ENCODE data around the gene CEMIP.

The CEMIP gene

GRCh38 chr15:80870366-80870765 is 91.2 kb downstream of the CEMIP start:
- intact Hi-C loops (cut with DNase I; ENCODE audit: low total_unique reads), result no loop called here
- no peak overlapping the region for H3K27ac ChIP-seq
- no peaks in the 10 kb centered on the region for H3K4me1 ChIP-seq
- DNase-seq, result no peak
- no peaks in the 10 kb centered on the region for H3K36me3 ChIP-seq
- H3K4me3 ChIP-seq, result no peak overlapping the region
- no peak for TF ChIP-seq CTCF (IDR thresholded peaks at IDR 0.05)
- no peaks in the 10 kb centered on the region for H3K27me3 ChIP-seq
- no peaks in the 10 kb centered on the region for H3K9me3 ChIP-seq

- intact Hi-C loops (cut with DNase I; ENCODE audit: low total_unique reads), result no loop called here
- H3K4me1 ChIP-seq, result peaks cover 0 to 4% (median 0%) of the 10 kb centered on the region in 4 donors
- H3K27me3 ChIP-seq, result no peaks in the 10 kb centered on the region
- H3K27ac ChIP-seq, result no peak overlapping the region
- no peak for TF ChIP-seq CTCF (IDR thresholded peaks at IDR 0.05)
- DNase-seq, result no peak
- H3K9me3 ChIP-seq, result no peaks in the 10 kb centered on the region
- H3K36me3 ChIP-seq, result no peaks in the 10 kb centered on the region
- no peak overlapping the region for H3K4me3 ChIP-seq
Measured at GRCh38 chr15:80870893-80871292, 91.7 kb downstream of the CEMIP start.

GRCh38 chr15:80871858-80872257 is 92.7 kb downstream of the CEMIP start:
- intact Hi-C loops (cut with DNase I; ENCODE audit: low total_unique reads), result no loop called here

GRCh38 chr15:80873366-80873952 is 94.3 kb downstream of the CEMIP start:
- Histone ChIP-seq H3K27me3 (no peaks in the 10 kb centered on the region), H3K27ac (no peak overlapping the region), H3K4me1 (peaks cover 0 to 8% (median 0%) of the 10 kb centered on the region in 4 donors), H3K36me3 (no peaks in the 10 kb centered on the region), H3K4me3 (no peak overlapping the region), H3K9me3 (no peaks in the 10 kb centered on the region)
- intact Hi-C loops (cut with DNase I; ENCODE audit: low total_unique reads), result no loop called here
- DNase-seq, result no peak
- TF ChIP-seq CTCF (IDR thresholded peaks at IDR 0.05), result no peak

More at GRCh38 chr15:80871858-80872257, 92.7 kb downstream of the CEMIP start:
- no peaks in the 10 kb centered on the region for H3K27me3 ChIP-seq
- peaks cover 0 to 8% (median 0%) of the 10 kb centered on the region in 4 donors for H3K4me1 ChIP-seq
- H3K4me3 ChIP-seq, result no peak overlapping the region
- no peak for DNase-seq
- H3K27ac ChIP-seq, result no peak overlapping the region
- TF ChIP-seq CTCF (IDR thresholded peaks at IDR 0.05), result no peak
- no peaks in the 10 kb centered on the region for H3K36me3 ChIP-seq
- no peaks in the 10 kb centered on the region for H3K9me3 ChIP-seq

GRCh38 chr15:80875568-80876347 is 96.6 kb downstream of the CEMIP start:
- peak in 1 of 2 donors; percentile 59 for DNase-seq

More at GRCh38 chr15:80875568-80876347, 96.6 kb downstream of the CEMIP start:
- Histone ChIP-seq H3K9me3 (no peaks in the 10 kb centered on the region), H3K4me3 (no peak overlapping the region), H3K36me3 (no peaks in the 10 kb centered on the region), H3K27ac (no peak overlapping the region), H3K27me3 (no peaks in the 10 kb centered on the region), H3K4me1 (peaks cover 0 to 8% (median 0%) of the 10 kb centered on the region in 4 donors)
- no peak for TF ChIP-seq CTCF (IDR thresholded peaks at IDR 0.05)
- intact Hi-C loops (cut with DNase I; ENCODE audit: low total_unique reads), result no loop called here

All from tibial artery (tissue), 4 donors.